HepG2 (cell line): ENCODE data around the gene ATP2B2. TPM values are rescaled to one million over a fixed set of nuclear protein-coding genes. Genes with fewer than 3 reads are reported as not detected.

ENCODE experiments used
- CEBPB ChIP-seq: IDR thresholded peaks from 2 replicates; pipeline ENCODE4 v1.6.1; 2011; ENCODE audit warnings: low read depth, low read length, improper control_type of control experiment, borderline replicate concordance
- CENPX ChIP-seq: sonication (generic); formaldehyde crosslinking; IDR thresholded peaks from 2 replicates; pipeline ENCODE4 v1.9.0; 2021; ENCODE audit warnings: mild to moderate bottlenecking, missing genetic modification reagents, moderate library complexity
- GTF3A ChIP-seq: sonication (generic); formaldehyde crosslinking; conservative IDR thresholded peaks from 2 replicates; pipeline ENCODE4 v1.4.0; 2020; ENCODE audit warnings: mild to moderate bottlenecking, missing genetic modification reagents
- HCFC1 ChIP-seq: fragments of 150-350 bp; IDR thresholded peaks from 2 replicates; pipeline ENCODE4 v1.6.1; 2014; ENCODE audit warnings: low read depth, low read length
- HMG20B ChIP-seq: conservative IDR thresholded peaks from 2 replicates; pipeline ENCODE4 v1.6.1; 2016; ENCODE audit warnings: missing genetic modification reagents, missing compliant biosample characterization
- HNRNPH1 ChIP-seq: fragments of 200-400 bp; formaldehyde crosslinking; optimal IDR thresholded peaks from 2 replicates; pipeline ENCODE3; 2017; ENCODE audit warnings: mild to moderate bottlenecking, low read depth, low read length
- MAFG ChIP-seq: sonication (generic); formaldehyde crosslinking; IDR thresholded peaks from 2 replicates; pipeline ENCODE4 v1.5.1; 2020; ENCODE audit warnings: mild to moderate bottlenecking, missing genetic modification reagents
- PITX1 ChIP-seq: sonication (generic); formaldehyde crosslinking; IDR thresholded peaks from 2 replicates; pipeline ENCODE4 v1.5.1; 2020; ENCODE audit warnings: mild to moderate bottlenecking, missing genetic modification reagents
- SIN3B ChIP-seq: fragments of 150-350 bp; IDR thresholded peaks from 2 replicates; pipeline ENCODE4 v1.6.1; 2014; ENCODE audit warnings: low read length
- YEATS4 ChIP-seq: sonication (generic); formaldehyde crosslinking; IDR thresholded peaks from 2 replicates; pipeline ENCODE4 v1.4.0; 2020; ENCODE audit warnings: missing genetic modification reagents, borderline replicate concordance
- ZFP36L2 ChIP-seq: sonication (generic); formaldehyde crosslinking; IDR thresholded peaks from 2 replicates; pipeline ENCODE4 v1.4.0; 2020; ENCODE audit warnings: missing genetic modification reagents
- ZNF230 ChIP-seq: sonication (generic); formaldehyde crosslinking; IDR thresholded peaks from 2 replicates; pipeline ENCODE4 v1.4.0; 2020; ENCODE audit warnings: mild to moderate bottlenecking, missing genetic modification reagents
- ZNF556 ChIP-seq: sonication (generic); formaldehyde crosslinking; IDR thresholded peaks from 2 replicates; pipeline ENCODE4 v1.4.0; 2020; ENCODE audit warnings: mild to moderate bottlenecking, missing genetic modification reagents, borderline replicate concordance
- ZNF720 ChIP-seq: sonication (generic); formaldehyde crosslinking; IDR thresholded peaks from 2 replicates; pipeline ENCODE4 v1.4.0; 2020; ENCODE audit warnings: missing genetic modification reagents
- ZZZ3 ChIP-seq: sonication (generic); formaldehyde crosslinking; IDR thresholded peaks from 2 replicates; pipeline ENCODE4 v1.4.0; 2020; ENCODE audit warnings: missing genetic modification reagents, mild to moderate bottlenecking, borderline replicate concordance
- polyA plus RNA-seq, 8 experiments: library from polyadenylated mRNA; depleted of rRNA in 3 of 8; stranded (reverse) in 7 of 8; unstranded in 1 of 8; fragments of >200 nt; fragmentation: Illumina TruSeq in 4 of 8; extraction: Trizol in 4 of 8; gene quantifications; 2 replicates each; pipeline versions ENCODE4 v1.2.1 to v1.2.3, GENCODE V29; 2011 to 2016; ENCODE audit warnings: low read depth in 4 of 8, missing spikeins in 1 of 8, mixed read lengths in 1 of 8; ENCODE audit not compliant: insufficient read depth in 1 of 8
- total RNA-seq, 5 experiments: library from RNA; depleted of rRNA; stranded (reverse); fragments of >200 nt; fragmentation: Illumina TruSeq; extraction: Trizol; gene quantifications; 2 replicates each; pipeline ENCODE4 v1.2.3, GENCODE V29; 2016; ENCODE audit warnings: low read depth in 1 of 5
- TF ChIP-seq, protein P1 (sequence below): IDR thresholded peaks from 2 replicates; pipeline ENCODE4 v1.6.1; 2016; ENCODE audit warnings: low read depth, borderline replicate concordance
- TF ChIP-seq, protein P2 (sequence below): sonication (generic); formaldehyde crosslinking; IDR thresholded peaks from 2 replicates; pipeline ENCODE4 v1.5.0; 2020; ENCODE audit warnings: missing genetic modification reagents
- TF ChIP-seq, protein P3 (sequence below): sonication (generic); formaldehyde crosslinking; IDR thresholded peaks from 2 replicates; pipeline ENCODE4 v1.5.0; 2020; ENCODE audit warnings: missing genetic modification reagents
- TF ChIP-seq, protein P4 (sequence below): sonication (generic); formaldehyde crosslinking; IDR thresholded peaks from 2 replicates; pipeline ENCODE4 v1.5.0; 2020; ENCODE audit warnings: missing genetic modification reagents

The ATP2B2 gene
- total and polyA plus RNA-seq, 2 of the 13 experiments (the other 11 are each of a cell fraction or from before 2014, with no cell fraction given), result 1.5 to 2.3 TPM

- TF ChIP-seq YEATS4 (CRISPR knock-in tag) (no peak), ZNF556 (no peak; the same call in 1 of the 2 replicates), HNRNPH1 (no peak), ZNF720 (CRISPR knock-in tag) (no peak), HMG20B (CRISPR knock-in tag) (no peak), CENPX (CRISPR knock-in tag) (no peak), MAFG (CRISPR knock-in tag) (no peak), PITX1 (CRISPR knock-in tag) (no peak), HCFC1 (no peak), GTF3A (CRISPR knock-in tag) (no peak), ZZZ3 (CRISPR knock-in tag) (no peak), SIN3B (no peak), CEBPB (0 out of 2 replicates have a peak, but pooled peaks have one; percentile 3), ZFP36L2 (CRISPR knock-in tag) (no peak), ZNF230 (CRISPR knock-in tag) (no peak)
- TF ChIP-seq, protein P1, sequence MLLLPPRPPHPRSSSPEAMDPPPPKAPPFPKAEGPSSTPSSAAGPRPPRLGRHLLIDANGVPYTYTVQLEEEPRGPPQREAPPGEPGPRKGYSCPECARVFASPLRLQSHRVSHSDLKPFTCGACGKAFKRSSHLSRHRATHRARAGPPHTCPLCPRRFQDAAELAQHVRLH (CRISPR knock-in tag), result no peak
- TF ChIP-seq, protein P2, sequence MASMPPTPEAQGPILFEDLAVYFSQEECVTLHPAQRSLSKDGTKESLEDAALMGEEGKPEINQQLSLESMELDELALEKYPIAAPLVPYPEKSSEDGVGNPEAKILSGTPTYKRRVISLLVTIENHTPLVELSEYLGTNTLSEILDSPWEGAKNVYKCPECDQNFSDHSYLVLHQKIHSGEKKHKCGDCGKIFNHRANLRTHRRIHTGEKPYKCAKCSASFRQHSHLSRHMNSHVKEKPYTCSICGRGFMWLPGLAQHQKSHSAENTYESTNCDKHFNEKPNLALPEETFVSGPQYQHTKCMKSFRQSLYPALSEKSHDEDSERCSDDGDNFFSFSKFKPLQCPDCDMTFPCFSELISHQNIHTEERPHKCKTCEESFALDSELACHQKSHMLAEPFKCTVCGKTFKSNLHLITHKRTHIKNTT, result no peak
- TF ChIP-seq, protein P3, sequence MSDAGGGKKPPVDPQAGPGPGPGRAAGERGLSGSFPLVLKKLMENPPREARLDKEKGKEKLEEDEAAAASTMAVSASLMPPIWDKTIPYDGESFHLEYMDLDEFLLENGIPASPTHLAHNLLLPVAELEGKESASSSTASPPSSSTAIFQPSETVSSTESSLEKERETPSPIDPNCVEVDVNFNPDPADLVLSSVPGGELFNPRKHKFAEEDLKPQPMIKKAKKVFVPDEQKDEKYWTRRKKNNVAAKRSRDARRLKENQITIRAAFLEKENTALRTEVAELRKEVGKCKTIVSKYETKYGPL (CRISPR knock-in tag), result no peak
- TF ChIP-seq, protein P4, sequence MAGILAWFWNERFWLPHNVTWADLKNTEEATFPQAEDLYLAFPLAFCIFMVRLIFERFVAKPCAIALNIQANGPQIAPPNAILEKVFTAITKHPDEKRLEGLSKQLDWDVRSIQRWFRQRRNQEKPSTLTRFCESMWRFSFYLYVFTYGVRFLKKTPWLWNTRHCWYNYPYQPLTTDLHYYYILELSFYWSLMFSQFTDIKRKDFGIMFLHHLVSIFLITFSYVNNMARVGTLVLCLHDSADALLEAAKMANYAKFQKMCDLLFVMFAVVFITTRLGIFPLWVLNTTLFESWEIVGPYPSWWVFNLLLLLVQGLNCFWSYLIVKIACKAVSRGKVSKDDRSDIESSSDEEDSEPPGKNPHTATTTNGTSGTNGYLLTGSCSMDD (CRISPR knock-in tag), result no peak
Measured at GRCh38 chr3:10515884-10516495, 10.6 kb upstream of the ATP2B2 start (continued).
